Kidney tubule cell (primary cell): ENCODE measurements around the gene CABP2.
"Not testable (repeated sequence)": the region's sequence is repeated elsewhere in the genome, so short reads cannot be mapped to it uniquely, and the experiment has no call there.

Experiments
- DNase-seq: peaks from one replicate; pipeline ENCODE4 v3.0.0-alpha.2; 2018; ENCODE audit warnings: low spot score

Gene CABP2

DNA sequence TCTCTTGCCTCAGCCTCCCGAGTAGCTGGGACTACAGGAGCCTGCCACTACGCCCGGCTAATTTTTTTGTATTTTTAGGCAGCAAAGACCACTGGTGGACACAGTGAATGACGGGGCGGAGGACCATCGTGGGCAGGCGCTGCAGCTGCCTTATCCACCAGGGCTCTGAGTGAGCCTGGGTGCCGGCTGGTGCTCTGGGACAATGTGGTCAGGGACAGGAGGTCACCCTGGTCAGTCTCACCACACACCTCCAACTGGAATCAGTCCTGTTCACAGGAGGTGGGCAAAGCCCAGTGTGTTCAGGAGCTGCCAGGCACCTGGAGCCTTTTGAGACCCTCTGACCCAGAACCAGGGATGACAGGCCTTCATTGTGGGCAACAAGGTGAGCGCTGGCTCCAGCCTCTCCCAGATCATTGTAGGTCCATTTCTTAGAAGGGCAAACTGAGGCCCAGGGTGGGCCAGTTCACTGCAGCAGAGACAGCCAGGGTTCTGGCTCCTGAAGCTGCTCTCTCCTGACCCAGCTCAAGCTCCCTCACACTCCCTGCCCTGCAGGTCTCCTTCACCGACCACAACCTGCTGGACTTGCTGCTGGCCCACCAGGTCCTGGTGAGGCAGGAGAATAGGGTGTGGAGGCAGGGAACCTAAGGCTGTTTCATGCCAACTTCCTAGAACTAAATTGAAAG is 15.7 kb upstream of the CABP2 start:
- no peak for DNase-seq

DNA sequence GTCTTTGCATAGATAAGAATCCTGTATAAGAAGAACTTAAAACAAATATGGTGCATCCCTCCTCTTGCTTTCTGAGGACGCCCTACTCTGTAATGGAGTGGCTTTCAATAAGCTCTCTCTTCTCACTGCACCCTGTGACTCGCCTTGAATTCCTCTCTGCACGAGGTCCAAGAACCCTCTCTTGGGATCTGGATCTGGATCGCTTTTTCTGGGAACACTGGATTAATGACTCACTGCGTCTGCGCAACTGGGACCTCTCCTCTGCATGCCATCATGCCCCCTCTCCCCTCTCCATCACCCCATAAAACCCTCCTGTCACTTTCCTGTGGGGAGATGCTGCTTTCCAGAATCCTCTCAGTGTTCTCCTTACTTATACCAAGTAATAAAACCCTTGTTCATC is 15.1 kb upstream of the CABP2 start:
- no peak for DNase-seq

DNA sequence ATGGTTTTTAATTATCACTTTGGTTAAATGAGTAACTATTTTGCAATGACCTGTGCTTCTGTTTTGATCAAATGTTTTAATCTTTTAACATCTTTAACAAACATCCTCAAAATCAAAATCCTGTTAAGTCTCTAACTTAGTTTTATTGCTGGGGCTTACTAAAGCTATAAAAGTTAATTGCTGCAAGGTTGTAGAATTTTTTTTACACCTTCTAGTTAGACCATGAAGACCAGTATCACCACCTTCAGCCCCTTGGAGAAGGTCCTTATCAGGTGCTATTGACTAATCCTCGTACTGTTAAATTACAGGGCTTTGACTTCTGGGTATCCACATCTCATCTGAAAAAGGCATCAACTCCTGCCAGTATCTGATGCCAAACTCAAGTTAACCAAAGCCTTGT is 12.3 kb upstream of the CABP2 start:
- no peak for DNase-seq

DNA sequence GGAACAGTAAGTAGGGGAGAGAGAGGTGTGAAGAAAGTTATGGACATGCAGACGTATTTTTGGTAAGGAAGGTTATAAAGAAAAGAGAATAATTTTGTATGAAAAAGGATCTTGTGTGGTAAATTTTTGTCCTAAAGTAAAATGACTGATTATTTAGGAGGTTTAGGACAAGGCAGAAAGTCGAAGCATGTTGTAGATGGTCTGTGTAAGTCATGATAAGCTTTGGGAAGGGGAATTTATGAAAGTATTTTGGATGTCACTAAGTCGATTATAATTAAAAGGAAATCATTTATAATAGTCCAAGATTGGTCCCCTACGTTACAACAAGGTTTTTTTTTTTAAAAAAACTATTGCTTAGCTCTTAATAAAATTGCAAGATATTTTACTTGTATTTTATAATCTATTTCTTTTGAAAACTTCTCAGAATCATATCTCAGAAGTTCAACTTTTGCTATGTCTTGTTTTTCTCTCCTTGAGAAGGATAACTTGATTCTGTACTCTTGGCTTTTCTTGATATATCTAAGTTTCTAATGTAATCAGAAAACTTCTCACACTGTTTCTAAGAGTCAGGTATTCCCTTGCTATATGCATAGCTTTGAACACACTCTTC is 10.9 kb upstream of the CABP2 start:
- peak; percentile 18 for DNase-seq

DNA sequence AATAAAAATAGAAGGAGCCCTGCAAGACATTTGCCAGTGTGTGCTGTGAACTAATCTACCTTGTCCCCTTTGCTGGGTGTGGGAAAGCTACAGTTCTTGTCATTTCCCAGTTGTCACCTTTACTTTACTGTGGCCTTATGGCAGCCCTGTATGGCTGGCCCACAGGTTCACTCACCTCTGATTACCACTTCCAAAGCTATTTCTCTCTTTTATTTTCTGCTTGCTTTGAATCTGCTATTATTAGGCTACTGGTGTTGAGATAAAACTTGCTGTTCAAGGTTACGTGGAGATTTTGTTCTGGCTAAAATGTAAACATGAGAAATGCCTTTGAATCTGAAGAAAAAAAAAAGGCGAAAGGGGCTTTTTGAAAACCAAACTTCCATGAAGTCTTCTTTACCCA is 9.6 kb upstream of the CABP2 start:
- DNase-seq: no peak

DNA sequence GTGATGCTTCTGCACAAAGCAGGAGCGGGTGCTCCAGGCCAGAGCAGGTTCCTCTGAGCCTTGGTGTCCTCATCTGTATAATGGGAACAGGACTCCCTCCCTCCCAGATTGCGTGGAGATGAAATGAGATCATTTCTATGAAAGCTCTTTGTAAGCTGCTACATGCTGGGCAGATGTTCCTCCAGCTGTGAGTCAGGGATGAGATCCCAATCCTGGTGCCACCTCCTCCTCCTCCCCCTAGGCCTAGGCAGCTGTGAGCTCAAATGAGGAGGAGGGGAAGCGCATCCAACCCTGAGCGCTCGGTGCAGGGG is 7.0 kb upstream of the CABP2 start:
- DNase-seq: no peak

GRCh38 chr11:67528376-67528775 is 5.1 kb upstream of the CABP2 start:
- no peak for DNase-seq

GRCh38 chr11:67525275-67525976 is 2.2 kb upstream of the CABP2 start:
- no peak for DNase-seq

- DNase-seq: no peak
Measured at GRCh38 chr11:67524480-67524808, 1.2 kb upstream of the CABP2 start.

- no peak for DNase-seq
Measured at GRCh38 chr11:67523556-67524479, 572 bp upstream of the CABP2 start.

DNA sequence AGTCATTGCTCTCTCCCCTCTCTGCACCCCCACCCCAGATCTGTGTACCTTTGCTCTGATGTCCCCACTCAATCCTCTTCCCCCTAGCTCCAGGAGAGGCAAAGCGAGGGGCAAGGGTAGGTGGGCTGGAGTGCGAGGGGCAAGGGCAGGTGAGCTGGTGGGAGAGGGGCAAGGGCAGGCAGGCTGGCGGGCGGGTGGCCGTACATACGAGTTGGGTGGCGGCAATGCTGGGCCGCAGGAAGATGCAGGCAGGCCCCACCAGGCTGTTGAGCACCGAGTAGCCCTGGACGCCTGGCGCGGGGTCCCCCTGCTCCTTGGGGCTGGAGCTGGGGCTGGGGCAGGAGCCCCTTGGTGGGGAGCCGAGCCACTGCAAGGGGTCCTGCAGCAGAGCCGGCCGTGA is 908 bp downstream of the CABP2 start:
- DNase-seq: no peak

GRCh38 chr11:67521924-67522323 is 1.3 kb downstream of the CABP2 start:
- no peak for DNase-seq

DNA sequence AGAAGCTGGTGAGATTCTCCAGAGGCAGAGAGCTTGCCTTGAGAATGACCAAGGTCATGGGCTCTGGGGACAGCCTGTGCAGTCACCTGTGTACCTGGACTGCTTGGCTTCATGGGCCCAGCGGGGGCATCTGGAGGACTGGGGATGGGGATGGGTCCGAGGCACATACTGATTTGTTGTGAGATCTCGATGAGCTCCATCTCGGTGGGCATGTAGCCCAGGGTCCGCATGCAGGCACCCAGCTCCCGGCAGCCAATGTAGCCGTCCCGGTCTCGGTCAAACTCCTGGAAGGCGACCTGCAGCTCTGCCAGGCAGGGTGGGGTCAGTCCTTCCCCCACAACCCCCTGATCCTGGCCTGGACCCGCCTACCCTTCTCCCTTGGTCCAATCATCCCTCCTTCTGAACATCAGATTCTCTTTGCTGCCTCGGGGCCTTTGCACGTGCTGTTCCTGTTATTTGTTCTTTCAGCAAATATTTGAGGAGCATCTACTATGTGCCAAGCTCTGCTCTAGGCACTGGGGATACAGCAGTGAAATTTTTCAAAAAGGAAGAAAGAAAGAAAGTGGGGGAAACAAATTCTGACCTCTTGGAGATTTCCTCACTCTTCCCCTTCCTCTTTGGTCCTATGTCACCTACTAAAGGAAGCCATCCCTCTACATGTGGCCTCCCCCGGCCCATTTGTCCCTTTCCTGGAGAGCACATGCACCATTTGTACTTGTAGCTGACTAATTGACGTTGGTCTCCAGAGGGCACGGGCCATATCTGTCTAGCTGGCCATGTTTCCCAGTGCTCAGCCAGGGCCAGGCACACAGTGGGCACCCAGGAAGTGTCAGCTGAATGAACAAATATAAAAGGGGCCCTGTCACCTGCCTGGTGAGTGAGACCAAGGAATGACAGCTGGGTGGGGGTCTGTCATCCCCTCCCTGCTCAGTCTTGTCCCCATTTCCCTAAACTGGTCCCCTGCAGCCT is 2.1 kb downstream of the CABP2 start:
- DNase-seq: no peak

DNA sequence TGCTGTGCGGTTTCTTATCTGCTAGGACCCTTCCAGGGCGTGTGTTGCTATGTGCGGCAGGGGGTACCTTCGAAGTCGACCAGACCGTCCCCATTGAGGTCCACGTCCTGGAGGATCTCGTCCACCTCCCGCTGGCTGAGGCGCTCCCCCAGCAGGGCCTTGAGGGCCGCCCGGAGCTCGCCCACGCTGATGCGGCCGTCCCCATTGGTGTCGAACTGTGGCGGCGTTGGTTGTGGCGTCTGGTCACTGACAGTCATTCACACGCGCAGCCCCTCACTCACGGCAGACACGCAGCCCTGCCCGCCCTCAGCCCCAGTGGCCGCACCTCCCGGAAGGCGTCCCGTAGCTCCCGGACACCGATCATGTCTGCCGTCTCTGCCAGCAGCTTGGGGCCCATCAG is 3.5 kb downstream of the CABP2 start:
- DNase-seq: no peak

DNA sequence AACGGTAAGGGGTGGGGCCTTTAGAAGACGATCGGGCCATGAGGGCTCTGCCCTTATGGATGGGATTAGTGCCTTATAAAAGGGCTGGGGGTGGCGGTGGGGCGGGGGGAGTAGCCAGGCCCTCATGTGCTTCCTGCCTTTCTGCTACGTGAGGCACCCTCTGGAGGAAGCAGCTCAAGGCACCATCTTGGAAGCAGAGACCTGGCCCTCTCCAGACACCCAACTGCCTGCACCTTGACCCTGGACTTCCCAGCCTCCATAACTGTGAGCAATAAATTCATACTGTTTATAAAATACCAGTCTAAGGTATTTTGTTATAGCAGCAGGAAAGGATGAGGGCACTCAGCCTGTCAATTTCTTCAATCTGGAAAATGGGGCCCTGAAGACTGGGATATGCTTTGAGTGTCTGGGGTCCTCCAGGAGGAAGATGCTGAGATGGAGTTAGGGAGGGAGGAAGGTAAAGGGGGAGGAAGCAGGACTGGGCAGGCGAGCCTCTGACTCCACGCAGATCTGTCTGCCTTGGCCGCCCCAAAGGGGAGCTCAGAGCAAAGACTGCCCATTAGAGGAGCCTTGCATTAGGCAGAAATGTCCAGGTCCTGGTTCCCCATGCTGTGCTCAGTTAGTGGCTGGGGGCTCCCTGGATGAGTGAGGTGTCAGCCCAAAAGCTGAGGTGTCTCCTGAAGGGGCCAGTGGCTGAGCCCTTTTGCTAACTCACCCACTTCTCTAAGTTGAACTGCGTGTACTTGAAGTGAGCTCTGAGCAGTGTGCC is 5.3 kb downstream of the CABP2 start:
- no peak for DNase-seq

DNA sequence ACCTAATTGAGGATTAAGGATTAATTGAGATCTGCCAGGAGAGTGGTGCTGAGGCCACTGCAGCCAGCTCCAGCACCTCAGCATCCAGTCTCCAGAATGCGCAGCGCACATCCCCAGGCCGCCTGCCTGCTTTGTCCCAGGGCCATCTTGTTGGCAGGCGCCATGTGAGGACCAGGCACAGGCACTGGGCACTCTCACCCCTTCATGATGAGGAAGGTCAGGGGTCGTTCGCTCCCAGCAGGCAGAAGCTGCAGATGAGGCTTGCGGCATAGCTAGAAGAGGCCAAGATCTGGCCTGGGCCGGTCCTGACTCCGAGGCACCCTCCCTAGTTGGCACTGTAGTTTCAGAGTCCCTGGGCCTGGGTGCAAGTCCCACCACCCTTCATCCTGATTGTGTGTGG is 6.4 kb downstream of the CABP2 start:
- no peak for DNase-seq

- DNase-seq: no peak
Measured at GRCh38 chr11:67514116-67514515, 9.1 kb downstream of the CABP2 start.

- not testable (repeated sequence) for DNase-seq
Measured at GRCh38 chr11:67511558-67511957, 11.7 kb downstream of the CABP2 start.

DNA sequence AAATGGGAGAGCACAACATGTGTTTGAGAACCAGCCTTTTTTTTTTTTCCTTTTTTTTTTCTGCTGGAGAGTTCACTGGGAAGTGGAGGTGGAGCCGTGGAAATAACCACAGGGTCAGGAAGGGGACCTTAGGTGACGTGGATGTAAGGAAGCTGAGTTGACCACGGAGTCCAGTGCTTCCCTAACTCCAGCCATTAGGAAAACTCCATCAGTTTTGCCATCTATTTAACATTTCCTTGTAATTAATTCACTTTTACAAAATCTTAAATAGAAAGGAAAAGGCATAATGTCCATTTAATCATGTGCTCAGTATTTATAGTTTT is 13.3 kb downstream of the CABP2 start:
- DNase-seq: no peak

DNA sequence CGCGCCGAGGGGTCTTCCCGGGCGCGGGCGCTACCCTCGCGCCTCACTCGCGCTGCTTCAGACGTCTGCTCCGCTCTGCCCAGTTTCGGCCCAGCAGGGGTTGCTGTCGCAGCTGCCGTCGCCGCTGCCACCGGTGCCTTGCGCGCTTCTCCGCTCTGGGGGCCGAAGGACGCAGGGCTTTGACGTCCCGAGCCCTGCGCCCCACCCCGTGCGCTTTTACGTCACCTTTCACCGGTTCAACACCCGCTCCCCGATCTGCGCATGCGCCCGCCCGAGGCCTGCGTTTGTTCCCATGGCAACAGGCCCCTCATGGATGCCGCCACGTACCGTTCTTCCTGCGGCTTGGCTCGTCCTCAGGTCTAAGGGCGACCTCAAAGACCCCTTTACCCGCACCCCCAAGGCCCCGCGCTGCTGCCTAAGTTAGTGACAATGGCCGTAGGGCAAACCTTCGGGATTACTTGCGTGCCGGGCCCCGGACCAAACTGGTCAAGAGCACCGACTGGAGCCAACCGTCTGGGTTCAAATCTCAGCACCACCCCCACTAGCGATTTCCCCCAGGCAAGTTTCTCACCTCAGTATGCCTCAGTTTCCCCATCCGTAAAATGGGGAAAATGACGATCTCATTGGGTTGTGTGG is 14.6 kb downstream of the CABP2 start:
- DNase-seq: peak; percentile 96
